K562 (cell line): ENCODE data around the gene ZNF382. TPM values are rescaled to one million over a fixed set of nuclear protein-coding genes. Genes with fewer than 3 reads are reported as not detected.
A peak's percentile ranks its signal among the peaks of the same experiment; 100 is the strongest.

ENCODE experiments used
- AFF1 ChIP-seq, 2 experiments: fragments of 450-650 bp; IDR thresholded peaks; 2 replicates each; pipeline ENCODE4 v1.6.1; 2018; ENCODE audit warnings: mild to moderate bottlenecking in 2 of 2, low read depth in 1 of 2; ENCODE audit not compliant: partially characterized antibody in 2 of 2
- BACH1 ChIP-seq: fragments of 200-800 bp; sonication (Bioruptor generic); IDR thresholded peaks from 2 replicates; pipeline ENCODE4 v1.6.1; 2016; ENCODE audit warnings: missing genetic modification characterization, missing compliant biosample characterization
- CREB3 ChIP-seq: fragments of 450-650 bp; conservative IDR thresholded peaks from 2 replicates; pipeline ENCODE4 v1.6.1; 2016; ENCODE audit warnings: missing genetic modification characterization, low read depth, mild to moderate bottlenecking, missing compliant biosample characterization, moderate library complexity
- MAFF ChIP-seq: IDR thresholded peaks from 2 replicates; pipeline ENCODE4 v1.6.1; 2012; ENCODE audit warnings: low read length, improper control_type of control experiment
- MITF ChIP-seq: IDR thresholded peaks from 2 replicates; pipeline ENCODE4 v1.6.1; 2014; ENCODE audit warnings: antibody characterized with exemption
- PBX2 ChIP-seq, 2 experiments: IDR thresholded peaks in 1 of 2; conservative IDR thresholded peaks in 1 of 2; 2 replicates each; pipeline ENCODE4 v1.6.1; 2016; ENCODE audit warnings: low read depth in 2 of 2, mild to moderate bottlenecking in 1 of 2, missing compliant biosample characterization in 1 of 2, missing genetic modification characterization in 1 of 2, moderate library complexity in 1 of 2
- PHB2 ChIP-seq: fragments of 450-650 bp; IDR thresholded peaks from 2 replicates; pipeline ENCODE4 v1.6.1; 2017; ENCODE audit warnings: low read depth
- POLR2AphosphoS5 ChIP-seq: IDR thresholded peaks from 2 replicates; pipeline ENCODE4 v1.6.1; 2011; ENCODE audit warnings: mild to moderate bottlenecking, low read depth, low read length, moderate library complexity; ENCODE audit not compliant: control insufficient read depth, insufficient read depth
- SAFB ChIP-seq: fragments of 200-400 bp; formaldehyde crosslinking; IDR thresholded peaks from 2 replicates; pipeline ENCODE4 v1.6.1; 2017; ENCODE audit warnings: low read depth, low read length, borderline replicate concordance
- USF2 ChIP-seq: sonication (generic); formaldehyde crosslinking; IDR thresholded peaks from 2 replicates; pipeline ENCODE4 v1.5.0; 2020; ENCODE audit warnings: missing genetic modification reagents
- ZNF24 ChIP-seq: fragments of 450-650 bp; IDR thresholded peaks from 2 replicates; pipeline ENCODE4 v1.6.1; 2016
- ZNF57 ChIP-seq: fragments of 450-650 bp; formaldehyde crosslinking; IDR thresholded peaks from 2 replicates; pipeline ENCODE4 v1.4.0; 2020; ENCODE audit warnings: mild to moderate bottlenecking, moderate library complexity
- ZNF75A ChIP-seq: fragments of 450-650 bp; formaldehyde crosslinking; IDR thresholded peaks from 2 replicates; pipeline ENCODE4 v1.4.0; 2020; ENCODE audit warnings: mild to moderate bottlenecking
- ZNF766 ChIP-seq: fragments of 200-800 bp; sonication (Bioruptor generic); conservative IDR thresholded peaks from 2 replicates; pipeline ENCODE4 v1.6.1; 2016; ENCODE audit warnings: missing genetic modification characterization, missing compliant biosample characterization
- polyA plus RNA-seq, 8 experiments: library from polyadenylated mRNA; depleted of rRNA in 4 of 8; stranded (reverse) in 5 of 8; unstranded in 3 of 8; fragments of >200 nt; fragmentation: Nextera tagmentation in 2 of 8; fragmentation: Illumina TruSeq in 1 of 8; extraction: Ambion mirVana in 2 of 8; extraction: Trizol in 1 of 8; gene quantifications; 2 replicates each; pipeline versions ENCODE4 v1.2.1 to v1.2.3, GENCODE V29; 2011 to 2014; ENCODE audit warnings: inconsistent platforms in 1 of 8, missing spikeins in 1 of 8
- total RNA-seq, 7 experiments: library from RNA; depleted of rRNA in 6 of 7; stranded (reverse); fragments of >200 nt in 6 of 7; fragmentation: Illumina TruSeq in 2 of 7; extraction: Trizol in 2 of 7; gene quantifications; 2 replicates each; pipeline versions ENCODE4 v1.2.1 to v1.2.3, GENCODE V29; 2011 to 2021; ENCODE audit warnings: low replicate concordance in 1 of 7

The ZNF382 gene
- total and polyA plus RNA-seq, 9 of the 15 experiments (the other 6 are each of a cell fraction or from before 2014, with no cell fraction given), result 0.04 to 0.27 (median 0.16) TPM; not detected in 5

GRCh38 chr19:36573020-36573894, 31.9 kb upstream of the ZNF382 start, which contains the start of gene ZNF529 (continued):
- no peak; the same call in 1 of the 2 replicates for TF ChIP-seq USF2 (CRISPR knock-in tag)
- TF ChIP-seq ZNF24, result no peak; the same call in 1 of the 2 replicates
- TF ChIP-seq ZNF766 (CRISPR knock-in tag), result peak; percentile 71
- no peak for TF ChIP-seq POLR2AphosphoS5
- no peak for TF ChIP-seq PHB2
- TF ChIP-seq ZNF57 (CRISPR knock-in tag), result no peak
- no peak for TF ChIP-seq MITF
- TF ChIP-seq SAFB, result no peak
- no peak for TF ChIP-seq BACH1
- TF ChIP-seq MAFF, result no peak
- 0 out of 2 replicates have a peak, but pooled peaks have one; percentile 59 for TF ChIP-seq CREB3 (tag)
- TF ChIP-seq AFF1 (IDR thresholded peaks at IDR 0.05; ENCODE audit: low read depth in 1 of 2, partially characterized antibody in 2 of 2), result peak in 1 of 2 experiments; percentile 88
- no peak for TF ChIP-seq PBX2 (CRISPR knock-in tag; IDR thresholded peaks at IDR 0.05; ENCODE audit: low read depth)
- no peak for TF ChIP-seq PBX2 (tag; conservative IDR thresholded peaks at IDR 0.05; ENCODE audit: low read depth)
- TF ChIP-seq ZNF75A, result no peak
